ENCODE results near the gene RNF145. TPM values are rescaled to one million over a fixed set of nuclear protein-coding genes. Genes with fewer than 3 reads are reported as not detected.

Gene RNF145
- total RNA-seq, 2 experiments from 2014 or later = 83.7 to 94.4 TPM

GRCh38 chr5:159152876-159153275, 56.5 kb downstream of the RNF145 start:
- DNase-seq (no peak), ATAC-seq (ENCODE audit: poor library complexity) (no peak)
- peaks cover 23% of the 10 kb centered on the region for H3K36me3 Mint-ChIP-seq (ENCODE audit: low read depth)
- TF ChIP-seq, protein P1, sequence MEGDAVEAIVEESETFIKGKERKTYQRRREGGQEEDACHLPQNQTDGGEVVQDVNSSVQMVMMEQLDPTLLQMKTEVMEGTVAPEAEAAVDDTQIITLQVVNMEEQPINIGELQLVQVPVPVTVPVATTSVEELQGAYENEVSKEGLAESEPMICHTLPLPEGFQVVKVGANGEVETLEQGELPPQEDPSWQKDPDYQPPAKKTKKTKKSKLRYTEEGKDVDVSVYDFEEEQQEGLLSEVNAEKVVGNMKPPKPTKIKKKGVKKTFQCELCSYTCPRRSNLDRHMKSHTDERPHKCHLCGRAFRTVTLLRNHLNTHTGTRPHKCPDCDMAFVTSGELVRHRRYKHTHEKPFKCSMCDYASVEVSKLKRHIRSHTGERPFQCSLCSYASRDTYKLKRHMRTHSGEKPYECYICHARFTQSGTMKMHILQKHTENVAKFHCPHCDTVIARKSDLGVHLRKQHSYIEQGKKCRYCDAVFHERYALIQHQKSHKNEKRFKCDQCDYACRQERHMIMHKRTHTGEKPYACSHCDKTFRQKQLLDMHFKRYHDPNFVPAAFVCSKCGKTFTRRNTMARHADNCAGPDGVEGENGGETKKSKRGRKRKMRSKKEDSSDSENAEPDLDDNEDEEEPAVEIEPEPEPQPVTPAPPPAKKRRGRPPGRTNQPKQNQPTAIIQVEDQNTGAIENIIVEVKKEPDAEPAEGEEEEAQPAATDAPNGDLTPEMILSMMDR (IDR thresholded peaks at IDR 0.05) = no peak
- H3K27ac ChIP-seq (ENCODE audit: low read depth in 1 of 2, low read length in 2 of 2) = no peak overlapping the region
- H3K4me3 ChIP-seq (ENCODE audit: low read length) = no peak overlapping the region
- ChIA-PET POLR2A (interaction anchor here (1.0 kb wide), 1 partner anchor 128 kb away, joined by 3 read pairs; no protein-coding TSS in a partner anchor), CTCF (no interaction called here)
- no peaks in the 10 kb centered on the region for H3K9me3 ChIP-seq (ENCODE audit: control insufficient read depth in 1 of 2, insufficient read depth in 1 of 2, low read length in 2 of 2)
- H3K36me3 ChIP-seq (ENCODE audit: insufficient read depth, low read length) = peaks cover 15% of the 10 kb centered on the region
- peaks cover 18% of the 10 kb centered on the region for H3K4me1 Mint-ChIP-seq (ENCODE audit: low read depth)
- no peak overlapping the region for H3K27ac Mint-ChIP-seq
- intact Hi-C loops (cut with DNase I, micrococcal nuclease) = loop anchor here (10.0 kb wide), 2 partner anchors 292 to 762 kb away; partner anchors contain the start of gene ADRA1B (in 1 of the 2)
- no peaks in the 10 kb centered on the region for H3K27me3 Mint-ChIP-seq
- H3K4me3 Mint-ChIP-seq = no peak overlapping the region
- peaks cover 8% of the 10 kb centered on the region for H3K4me1 ChIP-seq (ENCODE audit: insufficient read depth, low read length)
- H3K27me3 ChIP-seq (ENCODE audit: control insufficient read depth in 1 of 2, insufficient read depth in 2 of 2, low read length in 2 of 2) = no peaks in the 10 kb centered on the region
- H3K9me3 Mint-ChIP-seq = no peaks in the 10 kb centered on the region

DNA sequence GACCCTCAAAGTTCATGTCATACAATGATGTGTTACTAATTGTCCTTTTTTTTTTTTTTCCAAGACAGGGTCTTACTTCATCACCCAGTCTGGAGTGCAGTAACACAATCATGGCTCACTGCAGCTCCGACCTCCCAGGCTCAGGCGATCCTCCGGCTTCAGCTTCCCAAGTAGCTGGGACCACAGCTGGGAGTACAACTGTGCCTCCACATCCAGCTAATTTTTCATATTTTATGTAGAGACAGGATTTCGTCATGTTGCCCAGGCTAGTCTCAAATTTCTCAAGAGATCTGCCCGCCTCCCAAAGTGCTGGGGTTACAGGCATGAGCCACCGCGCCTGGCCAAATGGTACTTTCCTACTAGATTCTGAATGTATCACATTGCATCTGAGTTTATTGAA, 60.3 kb downstream of the RNF145 start:
- POLR2A ChIA-PET = no interaction called here
- Histone ChIP-seq H3K27ac (ENCODE audit: low read depth in 1 of 2, low read length in 2 of 2) (no peak overlapping the region), H3K4me3 (ENCODE audit: low read length) (no peak overlapping the region), H3K4me1 (ENCODE audit: insufficient read depth, low read length) (no peaks in the 10 kb centered on the region), H3K27me3 (ENCODE audit: control insufficient read depth in 1 of 2, insufficient read depth in 2 of 2, low read length in 2 of 2) (no peaks in the 10 kb centered on the region), H3K9me3 (ENCODE audit: control insufficient read depth in 1 of 2, insufficient read depth in 1 of 2, low read length in 2 of 2) (no peaks in the 10 kb centered on the region), H3K36me3 (ENCODE audit: insufficient read depth, low read length) (no peaks in the 10 kb centered on the region)
- H3K27ac Mint-ChIP-seq = no peak overlapping the region
- DNase-seq (no peak), ATAC-seq (ENCODE audit: poor library complexity) (no peak)
- H3K4me1 Mint-ChIP-seq (ENCODE audit: low read depth) = no peaks in the 10 kb centered on the region
- peaks cover 17% of the 10 kb centered on the region for H3K27me3 Mint-ChIP-seq
- no peaks in the 10 kb centered on the region for H3K36me3 Mint-ChIP-seq (ENCODE audit: low read depth)
- TF ChIP-seq, protein P1 (IDR thresholded peaks at IDR 0.05) = no peak
- intact Hi-C loops (cut with DNase I, micrococcal nuclease) = no loop called here
- CTCF ChIA-PET = no interaction called here
- H3K9me3 Mint-ChIP-seq = no peaks in the 10 kb centered on the region
- no peak overlapping the region for H3K4me3 Mint-ChIP-seq

DNA sequence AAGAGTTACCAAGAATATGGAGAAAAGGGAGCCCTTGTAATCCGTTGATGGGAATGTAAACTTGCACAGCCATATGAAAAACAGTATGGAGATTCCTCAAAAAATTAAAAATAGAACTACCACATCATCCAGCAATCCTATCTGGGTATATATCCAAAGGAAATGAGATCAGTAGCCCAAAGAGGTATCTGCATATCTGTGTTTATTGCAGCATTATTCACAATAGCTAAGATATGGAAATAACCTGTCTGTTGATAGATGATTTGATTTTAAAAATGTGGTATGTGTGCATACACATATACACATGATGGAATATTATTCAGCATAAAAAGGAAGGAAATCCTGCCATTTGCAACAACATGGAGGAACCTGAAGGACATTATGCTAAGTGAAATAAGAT, 61.4 kb downstream of the RNF145 start:
- no peak for DNase-seq
- Mint-ChIP-seq H3K4me1 (ENCODE audit: low read depth) (no peaks in the 10 kb centered on the region), H3K4me3 (no peak overlapping the region), H3K27ac (no peak overlapping the region), H3K9me3 (no peaks in the 10 kb centered on the region), H3K27me3 (peaks cover 28% of the 10 kb centered on the region), H3K36me3 (ENCODE audit: low read depth) (no peaks in the 10 kb centered on the region)
- no peak for ATAC-seq (ENCODE audit: poor library complexity)
- intact Hi-C loops (cut with DNase I, micrococcal nuclease) = no loop called here
- ChIA-PET CTCF (no interaction called here), POLR2A (no interaction called here)
- TF ChIP-seq, protein P1 (IDR thresholded peaks at IDR 0.05) = no peak
- H3K36me3 ChIP-seq (ENCODE audit: insufficient read depth, low read length) = no peaks in the 10 kb centered on the region
- H3K9me3 ChIP-seq (ENCODE audit: control insufficient read depth in 1 of 2, insufficient read depth in 1 of 2, low read length in 2 of 2) = no peaks in the 10 kb centered on the region
- no peaks in the 10 kb centered on the region for H3K4me1 ChIP-seq (ENCODE audit: insufficient read depth, low read length)
- no peaks in the 10 kb centered on the region for H3K27me3 ChIP-seq (ENCODE audit: control insufficient read depth in 1 of 2, insufficient read depth in 2 of 2, low read length in 2 of 2)
- H3K27ac ChIP-seq (ENCODE audit: low read depth in 1 of 2, low read length in 2 of 2) = no peak overlapping the region
- H3K4me3 ChIP-seq (ENCODE audit: low read length) = no peak overlapping the region
